Neural cell (in vitro differentiated cells): ENCODE results near the gene DOCK4. TPM values are rescaled to one million over a fixed set of nuclear protein-coding genes. Genes with fewer than 3 reads are reported as not detected.

ENCODE experiments used
- H2AFZ ChIP-seq: fragments of 200-600, 300-800 bp; sonication (generic), shearing (Covaris generic); 2 replicates; pipeline ENCODE4 v1.6.0; 2014; ENCODE audit warnings: low read depth, mild to moderate bottlenecking, antibody characterized with exemption, low read length, moderate library complexity
- H3F3A ChIP-seq: fragments of 200-600 bp; shearing (Covaris generic); 2 replicates; pipeline ENCODE4 v1.6.1; 2016; ENCODE audit warnings: mild to moderate bottlenecking, moderate library complexity, mixed read lengths, antibody characterized with exemption, low read length; ENCODE audit not compliant: insufficient read depth, poor library complexity, severe bottlenecking
- H3K27ac ChIP-seq: fragments of 200-600, 300-800 bp; sonication (generic), shearing (Covaris generic); 2 replicates; pipeline ENCODE4 v1.5.1; 2014; ENCODE audit warnings: mild to moderate bottlenecking, low read length, moderate library complexity
- H3K27me3 ChIP-seq: fragments of 300-800, 200-600 bp; sonication (generic), shearing (Covaris generic); 2 replicates; pipeline ENCODE4 v1.6.0; 2014; ENCODE audit warnings: mild to moderate bottlenecking, low read depth, low read length, moderate library complexity; ENCODE audit not compliant: insufficient read depth
- H3K36me3 ChIP-seq: fragments of 300-800, 200-600 bp; sonication (generic), shearing (Covaris generic); 2 replicates; pipeline ENCODE4 v1.5.1; 2014; ENCODE audit warnings: mild to moderate bottlenecking, antibody characterized with exemption, low read length, moderate library complexity; ENCODE audit not compliant: insufficient read depth
- H3K4me2 ChIP-seq: fragments of 300-800, 200-600 bp; sonication (generic), shearing (Covaris generic); 2 replicates; pipeline ENCODE4 v1.6.0; 2014; ENCODE audit warnings: mild to moderate bottlenecking, low read length
- H3K4me3 ChIP-seq: fragments of 300-800, 200-600 bp; sonication (generic), shearing (Covaris generic); 2 replicates; pipeline ENCODE4 v1.5.1; 2014; ENCODE audit warnings: mild to moderate bottlenecking, low read length, moderate library complexity
- H3K79me2 ChIP-seq: fragments of 200-600 bp; shearing (Covaris generic); replicated peaks from 2 replicates; pipeline ENCODE4 v1.6.0; 2014; ENCODE audit warnings: mild to moderate bottlenecking, low read length, moderate library complexity; ENCODE audit not compliant: insufficient read depth
- H3K9ac ChIP-seq: fragments of 300-800, 200-600 bp; sonication (generic), shearing (Covaris generic); 2 replicates; pipeline ENCODE4 v1.6.1; 2016; ENCODE audit warnings: mild to moderate bottlenecking, low read length, mixed read lengths
- H3K9me2 ChIP-seq: fragments of 200-600 bp; shearing (Covaris generic); 2 replicates; pipeline ENCODE4 v1.6.1; 2016; ENCODE audit warnings: mild to moderate bottlenecking, low read length, mixed read lengths; ENCODE audit not compliant: insufficient read depth
- H3K9me3 ChIP-seq: fragments of 200-600, 300-800 bp; sonication (generic), shearing (Covaris generic); 2 replicates; pipeline ENCODE4 v1.6.1; 2016; ENCODE audit warnings: mild to moderate bottlenecking, mixed run types, low read length, moderate library complexity, mixed read lengths
- H4K20me1 ChIP-seq: fragments of 200-600 bp; shearing (Covaris generic); 2 replicates; pipeline ENCODE4 v1.6.1; 2016; ENCODE audit warnings: mild to moderate bottlenecking, mixed run types; ENCODE audit not compliant: insufficient read depth
- CTCF ChIP-seq: fragments of 450-650 bp; IDR thresholded peaks from 2 replicates; pipeline ENCODE4 v1.5.1; 2014; ENCODE audit warnings: antibody characterized with exemption, mild to moderate bottlenecking, moderate library complexity; ENCODE audit not compliant: poor library complexity, severe bottlenecking
- EP300 ChIP-seq: fragments of 450-650 bp; conservative IDR thresholded peaks from 2 replicates; pipeline ENCODE4 v1.6.1; 2014; ENCODE audit warnings: antibody characterized with exemption, mild to moderate bottlenecking, moderate library complexity; ENCODE audit not compliant: poor library complexity, severe bottlenecking
- EZH2 ChIP-seq: fragments of 200-600, 300-800 bp; shearing (Covaris generic), sonication (generic); IDR thresholded peaks from 2 replicates; pipeline ENCODE4 v1.6.1; 2014; ENCODE audit warnings: antibody characterized with exemption, low read length, borderline replicate concordance, mild to moderate bottlenecking; ENCODE audit not compliant: insufficient read depth, poor library complexity, severe bottlenecking
- MXI1 ChIP-seq: fragments of 450-650 bp; conservative IDR thresholded peaks from 2 replicates; pipeline ENCODE4 v1.6.1; 2014; ENCODE audit warnings: antibody characterized with exemption, mild to moderate bottlenecking; ENCODE audit not compliant: poor library complexity, severe bottlenecking
- POLR2AphosphoS5 ChIP-seq: IDR thresholded peaks from 2 replicates; pipeline ENCODE4 v1.6.1; 2012
- RAD21 ChIP-seq: fragments of 450-650 bp; conservative IDR thresholded peaks from 2 replicates; pipeline ENCODE4 v1.6.1; 2014; ENCODE audit warnings: antibody characterized with exemption, mild to moderate bottlenecking, moderate library complexity
- REST ChIP-seq: IDR thresholded peaks from 2 replicates; pipeline ENCODE4 v1.6.1; 2012; ENCODE audit warnings: borderline replicate concordance
- SMC3 ChIP-seq: fragments of 450-650 bp; conservative IDR thresholded peaks from 2 replicates; pipeline ENCODE4 v1.6.1; 2014; ENCODE audit warnings: antibody characterized with exemption, mild to moderate bottlenecking, moderate library complexity; ENCODE audit not compliant: poor library complexity
- TAF1 ChIP-seq: IDR thresholded peaks from 2 replicates; pipeline ENCODE4 v1.6.1; 2012; ENCODE audit warnings: low read depth
- polyA plus RNA-seq: library from polyadenylated mRNA; depleted of rRNA; stranded (reverse); fragments of >200 nt; gene quantifications from 2 replicates; pipeline ENCODE4 v1.2.3, GENCODE V29; 2014

Gene DOCK4
- polyA plus RNA-seq, 1 donor from 2014 or later, result 28.1 TPM

- Histone ChIP-seq H3K4me3 (no peak overlapping the region), H4K20me1 (no peaks in the 10 kb centered on the region), H3K36me3 (peaks cover 4% of the 10 kb centered on the region), H2AFZ (no peak overlapping the region), H3K9ac (no peak overlapping the region), H3K4me2 (no peak overlapping the region), H3F3A (no peaks in the 10 kb centered on the region), H3K79me2 (no peaks in the 10 kb centered on the region), H3K9me2 (no peaks in the 10 kb centered on the region), H3K27me3 (no peaks in the 10 kb centered on the region), H3K9me3 (no peaks in the 10 kb centered on the region), H3K27ac (no peak overlapping the region)
- TF ChIP-seq POLR2AphosphoS5 (no peak), REST (no peak), EP300 (no peak), EZH2 (no peak), CTCF (no peak), MXI1 (no peak), SMC3 (no peak), RAD21 (no peak), TAF1 (no peak)
Observed at GRCh38 chr7:111829221-111829620, 377.0 kb downstream of the DOCK4 start.

GRCh38 chr7:111827863-111828504 lies 378.2 kb downstream of the DOCK4 start:
- Histone ChIP-seq H3K79me2 (no peaks in the 10 kb centered on the region), H3K9ac (no peak overlapping the region), H3K36me3 (no peaks in the 10 kb centered on the region), H3K27ac (no peak overlapping the region), H3K9me3 (no peaks in the 10 kb centered on the region), H3K4me2 (no peak overlapping the region), H2AFZ (no peak overlapping the region), H3K9me2 (no peaks in the 10 kb centered on the region), H3K27me3 (no peaks in the 10 kb centered on the region), H3F3A (no peaks in the 10 kb centered on the region), H3K4me3 (no peak overlapping the region), H4K20me1 (no peaks in the 10 kb centered on the region)
- TF ChIP-seq TAF1 (no peak), RAD21 (no peak), MXI1 (no peak), EP300 (no peak), REST (no peak), EZH2 (no peak), CTCF (no peak), SMC3 (no peak), POLR2AphosphoS5 (no peak)
